Measurements from ENCODE around the gene TIMD4.

Gene TIMD4

DNA sequence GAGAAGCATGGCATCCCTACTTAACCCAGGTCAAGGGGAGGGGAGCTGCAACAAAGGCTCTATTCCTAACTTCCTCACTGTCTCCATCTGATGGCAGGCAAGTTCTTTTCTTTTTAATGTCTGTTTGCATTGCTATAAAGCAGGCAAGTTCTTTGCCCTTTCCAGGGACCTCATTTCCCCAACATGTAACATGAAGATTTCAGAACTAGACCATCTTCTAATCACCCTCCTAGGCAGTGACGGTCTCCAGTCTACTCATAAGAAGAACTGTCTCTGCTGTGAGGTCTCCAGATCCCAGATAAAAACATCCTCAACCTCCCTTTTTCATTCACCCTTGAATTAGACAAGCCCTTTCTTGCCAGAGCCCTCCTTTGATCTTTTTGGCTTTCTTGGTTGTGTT, 70.8 kb downstream of the TIMD4 start:
- no peak for FAIRE-seq
- TF ChIP-seq, protein P1, sequence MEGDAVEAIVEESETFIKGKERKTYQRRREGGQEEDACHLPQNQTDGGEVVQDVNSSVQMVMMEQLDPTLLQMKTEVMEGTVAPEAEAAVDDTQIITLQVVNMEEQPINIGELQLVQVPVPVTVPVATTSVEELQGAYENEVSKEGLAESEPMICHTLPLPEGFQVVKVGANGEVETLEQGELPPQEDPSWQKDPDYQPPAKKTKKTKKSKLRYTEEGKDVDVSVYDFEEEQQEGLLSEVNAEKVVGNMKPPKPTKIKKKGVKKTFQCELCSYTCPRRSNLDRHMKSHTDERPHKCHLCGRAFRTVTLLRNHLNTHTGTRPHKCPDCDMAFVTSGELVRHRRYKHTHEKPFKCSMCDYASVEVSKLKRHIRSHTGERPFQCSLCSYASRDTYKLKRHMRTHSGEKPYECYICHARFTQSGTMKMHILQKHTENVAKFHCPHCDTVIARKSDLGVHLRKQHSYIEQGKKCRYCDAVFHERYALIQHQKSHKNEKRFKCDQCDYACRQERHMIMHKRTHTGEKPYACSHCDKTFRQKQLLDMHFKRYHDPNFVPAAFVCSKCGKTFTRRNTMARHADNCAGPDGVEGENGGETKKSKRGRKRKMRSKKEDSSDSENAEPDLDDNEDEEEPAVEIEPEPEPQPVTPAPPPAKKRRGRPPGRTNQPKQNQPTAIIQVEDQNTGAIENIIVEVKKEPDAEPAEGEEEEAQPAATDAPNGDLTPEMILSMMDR (IDR thresholded peaks at IDR 0.05; ENCODE audit: insufficient read depth, missing control alignments) = no peak
- DNase-seq (ENCODE audit: insufficient read length, low spot score) = no peak

DNA sequence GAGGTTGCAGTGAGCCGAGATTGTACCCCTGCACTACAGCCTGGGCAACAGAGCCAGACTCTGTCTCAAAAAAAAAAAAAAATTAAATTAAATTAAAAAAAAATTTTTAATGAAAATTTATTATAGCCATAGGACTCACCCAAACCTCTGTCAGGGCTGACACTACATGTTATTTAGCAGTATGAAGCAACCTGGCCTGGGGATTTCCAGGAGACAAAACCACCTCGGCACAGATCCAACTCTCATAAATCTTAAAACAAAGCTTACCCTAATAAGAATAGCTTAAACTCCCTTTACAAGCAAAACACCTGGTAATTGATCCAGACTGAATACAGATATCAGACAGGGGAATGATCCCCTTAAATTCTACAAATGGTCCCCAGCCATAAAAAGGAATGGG, 74.5 kb downstream of the TIMD4 start:
- no peak for DNase-seq (ENCODE audit: insufficient read length, low spot score)
- TF ChIP-seq, protein P1 (IDR thresholded peaks at IDR 0.05; ENCODE audit: insufficient read depth, missing control alignments) = no peak
- no peak for FAIRE-seq

DNA sequence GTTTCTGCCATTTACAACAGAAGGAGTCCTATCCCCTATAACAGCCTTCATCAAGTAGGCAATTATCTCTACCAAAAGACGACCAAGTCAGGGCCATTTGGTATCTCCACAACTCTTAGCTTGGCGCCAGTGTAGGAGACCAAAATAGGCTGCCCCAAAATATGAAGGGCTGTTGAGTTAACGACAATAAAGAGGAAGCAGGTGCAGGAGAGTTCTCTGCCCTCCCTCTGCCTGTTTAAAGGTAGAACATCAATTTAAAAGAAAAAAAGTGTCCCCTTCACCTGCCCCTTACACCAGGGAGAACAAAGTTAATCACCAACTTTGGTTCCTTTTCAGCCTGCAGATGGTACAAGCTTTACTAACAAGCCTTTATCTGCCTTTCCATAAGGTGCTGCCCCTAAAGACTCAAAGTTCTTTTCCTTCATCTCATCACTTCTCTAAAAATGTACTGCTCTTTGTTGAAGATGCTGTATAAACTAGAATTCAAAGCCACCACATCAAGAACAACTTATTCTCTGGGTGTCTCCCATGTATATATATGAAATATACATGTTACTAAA, 79.6 kb downstream of the TIMD4 start:
- FAIRE-seq = no peak

DNA sequence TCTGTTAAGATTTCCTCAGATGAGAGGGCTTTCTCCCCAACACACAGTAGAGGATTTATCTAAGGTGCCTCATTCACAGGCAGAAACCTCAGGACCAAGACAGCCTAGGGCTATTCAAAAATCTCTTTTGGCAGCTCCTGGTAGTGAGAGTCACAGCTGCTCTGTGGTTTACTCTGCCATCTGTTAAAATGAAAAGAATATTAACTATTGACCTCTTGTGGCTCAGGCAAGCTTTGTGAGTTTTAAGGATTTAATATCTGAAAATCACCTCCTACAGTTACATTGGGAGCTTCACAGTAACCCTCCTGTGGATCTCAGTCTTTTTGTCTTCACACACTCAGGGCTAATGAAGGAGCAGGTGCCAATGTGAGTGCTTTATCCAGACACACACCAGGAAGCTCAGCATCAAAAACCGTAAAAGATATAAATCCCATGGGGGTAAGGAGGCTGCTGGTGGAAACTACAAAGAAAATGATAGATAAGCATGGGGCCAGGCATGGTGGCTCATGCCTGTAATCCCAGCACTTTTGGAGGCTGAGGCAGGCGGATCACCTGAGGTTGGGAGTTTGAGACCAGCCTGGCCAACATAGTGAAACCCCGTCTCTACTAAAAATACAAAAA, 83.3 kb downstream of the TIMD4 start:
- peak; percentile 89 for FAIRE-seq
- TF ChIP-seq, protein P1 (IDR thresholded peaks at IDR 0.05; ENCODE audit: insufficient read depth, missing control alignments) = peak; percentile 6
- DNase-seq (ENCODE audit: insufficient read length, low spot score) = peak; percentile 43

More for the DNA sequence above, 79.6 kb downstream of the TIMD4 start:
- TF ChIP-seq, protein P1 (IDR thresholded peaks at IDR 0.05; ENCODE audit: insufficient read depth, missing control alignments) = no peak
- DNase-seq (ENCODE audit: insufficient read length, low spot score) = no peak

DNA sequence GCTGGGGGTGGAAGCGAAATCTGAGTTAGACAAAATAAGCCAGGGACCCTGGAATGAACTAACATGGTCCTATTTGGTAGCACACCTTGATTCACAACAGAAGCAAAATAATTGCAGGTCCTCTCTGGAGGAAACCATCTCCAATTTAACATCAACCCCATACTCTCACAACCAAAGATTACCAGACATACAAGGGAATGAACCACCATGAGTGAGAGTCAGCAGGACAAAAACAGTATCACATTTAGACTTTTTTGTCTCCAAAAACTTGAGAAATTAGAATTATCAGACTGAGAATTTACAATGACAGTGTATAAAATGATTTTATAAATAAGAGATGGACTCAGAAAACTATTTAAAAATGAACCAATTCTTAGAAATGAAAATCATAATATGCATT, 91.8 kb downstream of the TIMD4 start:
- TF ChIP-seq, protein P1 (IDR thresholded peaks at IDR 0.05; ENCODE audit: insufficient read depth, missing control alignments) = no peak
- no peak for FAIRE-seq
- no peak for DNase-seq (ENCODE audit: insufficient read length, low spot score)

DNA sequence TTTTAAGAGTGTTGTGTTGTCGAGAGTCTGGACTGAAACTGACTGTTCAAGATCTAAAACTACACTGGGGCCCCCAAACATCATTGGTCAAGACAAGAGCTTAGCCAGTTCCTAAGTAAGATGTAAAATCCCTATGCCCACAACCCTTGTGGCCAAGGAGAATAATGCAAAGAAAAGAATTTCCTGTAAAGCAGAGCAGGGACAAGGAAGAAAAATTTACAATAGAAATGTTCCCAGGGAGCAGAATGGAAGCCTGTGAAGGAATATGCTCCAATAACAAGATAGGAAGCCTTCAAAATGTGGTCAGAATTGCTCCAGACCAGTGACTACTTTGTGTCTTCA, 92.6 kb downstream of the TIMD4 start:
- DNase-seq (ENCODE audit: insufficient read length, low spot score) = no peak
- TF ChIP-seq, protein P1 (IDR thresholded peaks at IDR 0.05; ENCODE audit: insufficient read depth, missing control alignments) = no peak
- no peak for FAIRE-seq

Measured in D721Med (cell line).